Stimulated activated CD4-positive, alpha-beta T cell treated with anti-CD3 and anti-CD28 coated beads, Interleukin-1b, Interleukin-23, amount 100 ng/mL, for 24 hours (primary cell): ENCODE measurements around the gene RIN3.

Experiments
- DNase-seq, 4 experiments: peaks; one replicate each; pipeline ENCODE4 v3.0.0-alpha.2; 2020; ENCODE audit warnings: low read depth in 4 of 4, low spot score in 1 of 4

The RIN3 gene

DNA sequence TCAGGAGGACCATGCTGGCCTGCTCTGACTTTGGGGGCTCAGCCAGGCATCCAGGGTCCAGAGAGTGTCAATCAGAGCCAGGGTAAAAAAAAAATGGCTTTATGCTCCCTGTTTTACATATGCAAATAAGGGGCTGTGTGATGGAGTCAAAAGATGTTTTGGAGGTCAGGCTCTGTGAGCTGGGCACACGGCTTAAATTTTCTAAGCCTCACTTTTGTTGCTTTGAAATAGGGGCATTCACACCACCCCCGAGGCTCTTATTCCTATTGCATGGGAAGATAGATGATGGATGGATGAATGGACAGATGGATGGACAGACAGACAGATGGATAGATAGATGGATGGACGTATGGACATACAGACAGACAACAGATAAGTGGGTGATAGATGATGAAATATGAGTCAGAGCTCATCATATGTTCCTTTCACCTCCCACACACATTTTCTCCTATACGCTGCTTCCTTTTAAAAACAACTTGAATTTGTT is 42.7 kb downstream of the RIN3 start:
- DNase-seq: no peak

DNA sequence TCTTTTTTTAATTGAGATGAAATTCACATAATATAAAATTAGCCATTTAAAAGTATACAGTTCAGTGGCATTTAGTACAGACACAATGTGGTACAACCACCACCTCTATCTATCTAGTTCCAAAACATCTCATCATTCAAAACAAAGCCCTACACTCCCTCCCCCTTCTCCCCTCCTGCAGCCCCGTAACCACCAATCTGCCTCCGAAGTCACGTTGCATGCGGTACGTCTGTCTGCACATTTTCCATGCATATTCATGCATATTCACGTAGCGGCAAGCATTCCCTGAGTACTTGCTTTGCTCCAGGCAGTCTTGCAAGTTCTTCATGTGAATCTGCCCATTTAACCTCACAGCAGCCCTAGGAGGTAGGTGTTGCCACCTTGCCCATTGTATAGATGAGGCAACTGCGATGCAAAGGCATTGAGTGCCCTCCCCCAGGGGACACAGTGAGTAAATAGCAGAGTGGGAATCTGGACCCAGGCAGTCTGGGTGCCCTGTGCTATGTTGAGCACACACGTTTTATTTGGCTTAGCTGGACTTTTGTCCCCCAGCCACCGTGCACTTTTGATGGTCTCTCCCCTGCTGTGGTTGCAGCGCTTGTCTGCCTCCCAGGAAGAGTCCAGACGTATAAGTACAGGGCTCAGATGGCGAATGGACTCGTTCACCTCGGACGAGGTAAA is 43.4 kb downstream of the RIN3 start:
- no peak for DNase-seq

DNA sequence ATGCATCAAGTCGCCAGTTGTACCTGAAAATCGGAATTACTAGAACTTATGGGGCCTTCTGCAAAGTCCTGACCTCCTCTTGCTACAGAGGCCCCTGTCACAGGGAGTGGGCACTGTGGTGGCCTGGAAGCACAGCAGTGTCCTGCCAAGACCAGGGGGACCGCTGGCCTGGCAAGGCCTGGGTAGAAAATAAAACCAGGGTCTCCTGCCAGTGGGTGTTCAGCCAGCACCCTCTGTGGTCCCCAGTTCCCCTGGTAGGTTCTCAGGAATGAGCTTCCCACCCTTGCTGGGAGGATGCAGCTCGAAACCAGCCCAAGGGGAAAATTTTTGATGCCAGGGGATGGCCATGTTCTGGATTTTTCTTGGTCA is 43.9 kb downstream of the RIN3 start:
- no peak for DNase-seq

DNA sequence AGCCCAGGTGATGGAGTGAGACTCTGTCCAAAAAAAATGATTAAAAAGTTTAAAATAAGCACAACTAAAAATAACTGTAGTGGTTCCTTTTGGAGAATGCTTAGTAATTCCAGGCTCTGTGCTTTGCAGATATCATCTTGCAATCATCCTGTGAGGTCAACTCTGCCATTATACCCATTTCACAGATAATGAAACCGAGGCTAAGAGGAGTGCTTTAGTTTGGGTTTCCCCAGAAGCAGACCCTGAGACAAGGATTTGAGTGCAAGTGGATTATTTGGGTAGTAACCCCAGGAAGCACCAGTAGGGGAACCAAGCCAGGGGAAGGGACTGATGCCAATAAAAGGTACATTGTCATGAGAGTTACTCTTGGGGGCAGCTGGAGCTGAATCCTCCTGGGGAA is 44.7 kb downstream of the RIN3 start:
- DNase-seq: no peak

DNA sequence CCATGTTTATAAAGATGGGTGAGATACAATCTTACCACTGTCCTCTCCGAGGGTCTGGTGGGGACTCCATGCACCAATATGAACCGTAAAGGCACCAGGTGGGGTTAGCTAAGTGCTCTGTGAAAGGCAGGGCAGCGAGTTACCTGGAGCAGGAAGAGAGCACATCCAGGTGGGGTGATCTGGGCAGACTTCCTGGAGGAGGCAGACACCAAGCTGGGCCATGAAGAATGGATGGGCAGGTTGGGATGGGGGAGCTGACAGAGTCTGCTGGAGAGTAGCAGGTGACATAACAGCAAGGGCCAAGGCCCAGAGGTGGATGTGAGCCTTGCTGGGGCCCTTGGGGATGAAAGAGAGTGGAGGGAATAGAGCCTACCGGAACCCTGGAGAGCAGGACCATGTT is 45.9 kb downstream of the RIN3 start:
- no peak for DNase-seq

DNA sequence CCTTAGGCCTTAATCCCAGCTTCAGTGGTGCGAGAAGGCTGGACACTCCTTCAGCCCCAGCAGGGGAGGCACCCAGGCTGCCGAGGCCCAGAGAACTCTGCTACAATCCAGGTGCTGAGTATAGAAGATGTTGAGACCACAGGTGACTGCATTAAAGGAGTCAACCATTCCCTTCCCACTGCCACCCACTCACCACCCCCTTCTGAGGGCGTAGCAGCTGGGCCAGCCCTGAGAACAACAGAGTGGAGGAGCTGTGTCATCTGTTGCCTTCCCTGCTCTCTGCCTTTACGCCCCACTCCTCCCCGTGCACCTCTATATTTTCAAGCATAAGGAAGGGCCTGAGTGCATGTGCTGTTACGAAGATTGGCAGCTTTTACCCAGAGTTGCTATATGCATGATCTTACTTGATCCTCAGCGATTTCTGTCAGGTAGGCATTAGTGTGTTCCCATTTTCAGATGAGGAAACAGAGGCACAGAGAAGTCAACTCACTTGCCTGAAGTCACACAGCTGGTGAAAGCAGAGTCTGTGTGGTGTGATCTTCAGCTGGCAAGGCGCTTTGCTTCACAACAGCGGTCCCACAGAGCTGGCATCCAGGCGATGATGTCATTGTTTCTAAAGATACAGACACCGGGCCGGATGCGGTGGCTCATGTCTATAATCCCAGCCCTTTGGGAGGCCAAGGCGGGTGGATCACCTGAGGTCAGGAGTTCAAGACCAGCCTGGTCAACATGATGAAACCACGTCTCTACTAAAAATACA is 46.7 kb downstream of the RIN3 start:
- peak in 1 of 4 experiments; percentile 19 for DNase-seq

DNA sequence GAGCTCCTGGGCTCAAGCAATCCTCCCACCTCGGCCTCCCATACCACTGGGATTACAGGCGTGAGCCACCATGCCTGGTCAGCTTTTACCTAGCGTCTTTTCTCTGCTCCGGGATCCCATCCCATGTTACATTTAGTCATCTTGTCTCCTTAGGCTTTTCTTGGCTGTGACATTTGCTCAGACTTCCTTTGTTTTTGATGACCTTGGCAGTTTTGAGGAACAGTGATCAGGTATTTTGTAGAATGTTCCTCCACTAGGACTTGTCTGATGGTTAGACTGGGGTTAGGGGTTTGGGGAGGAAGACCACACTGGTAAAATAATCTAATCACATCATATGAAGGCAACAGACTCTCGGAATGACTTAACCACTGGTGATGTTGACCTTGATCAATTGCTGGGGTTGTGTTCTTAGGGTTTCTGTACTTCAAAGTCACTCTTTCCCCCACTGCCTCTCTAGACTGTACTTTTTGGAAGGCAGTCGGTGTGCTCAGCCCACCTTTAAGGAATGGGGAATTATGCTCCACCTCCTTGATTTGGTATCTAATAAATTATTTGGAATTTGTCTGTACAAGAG is 48.4 kb downstream of the RIN3 start:
- DNase-seq: no peak

DNA sequence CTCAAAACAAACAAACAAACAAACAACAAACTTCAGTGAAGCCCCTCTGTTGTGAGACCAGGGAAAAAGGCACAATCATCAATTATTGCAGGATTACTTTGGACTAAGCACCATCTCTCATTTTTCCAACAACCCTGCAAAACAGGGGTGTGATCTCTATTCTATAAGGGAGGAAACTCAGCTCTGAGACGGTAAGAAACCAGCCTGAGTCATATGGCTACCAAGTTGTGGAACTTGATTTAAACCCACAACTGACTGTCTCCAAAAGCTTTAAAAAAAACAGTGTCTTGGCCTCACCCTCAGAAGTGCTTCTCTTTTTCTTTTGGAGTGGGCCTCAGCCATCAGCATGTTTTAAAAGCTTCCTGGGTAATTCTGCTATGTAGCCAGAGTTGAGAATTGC is 49.8 kb downstream of the RIN3 start:
- DNase-seq: no peak

DNA sequence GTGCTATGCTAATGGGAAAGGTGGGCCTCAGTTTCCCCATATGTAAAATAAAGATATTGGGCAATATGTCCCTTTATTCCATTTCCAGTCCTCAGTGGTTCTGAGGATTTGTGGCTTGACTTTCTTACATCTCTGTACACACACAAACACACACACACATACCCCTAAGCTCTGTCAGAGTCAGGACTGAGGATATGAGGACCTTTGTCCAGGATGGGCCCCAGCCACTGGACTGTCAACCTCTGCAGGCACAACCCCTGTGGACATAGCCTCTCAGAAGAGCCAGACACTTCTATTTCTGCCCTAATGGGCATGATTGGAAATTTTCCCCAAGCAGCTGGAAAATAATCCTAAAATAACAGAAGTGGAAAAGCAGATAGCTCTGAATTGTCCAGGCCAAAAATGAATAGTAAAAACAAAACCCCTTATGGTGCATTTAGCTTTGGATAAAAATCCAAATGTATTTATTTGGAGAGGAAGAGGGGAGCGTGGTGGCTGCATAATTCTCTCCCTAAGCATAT is 50.2 kb downstream of the RIN3 start:
- no peak for DNase-seq

DNA sequence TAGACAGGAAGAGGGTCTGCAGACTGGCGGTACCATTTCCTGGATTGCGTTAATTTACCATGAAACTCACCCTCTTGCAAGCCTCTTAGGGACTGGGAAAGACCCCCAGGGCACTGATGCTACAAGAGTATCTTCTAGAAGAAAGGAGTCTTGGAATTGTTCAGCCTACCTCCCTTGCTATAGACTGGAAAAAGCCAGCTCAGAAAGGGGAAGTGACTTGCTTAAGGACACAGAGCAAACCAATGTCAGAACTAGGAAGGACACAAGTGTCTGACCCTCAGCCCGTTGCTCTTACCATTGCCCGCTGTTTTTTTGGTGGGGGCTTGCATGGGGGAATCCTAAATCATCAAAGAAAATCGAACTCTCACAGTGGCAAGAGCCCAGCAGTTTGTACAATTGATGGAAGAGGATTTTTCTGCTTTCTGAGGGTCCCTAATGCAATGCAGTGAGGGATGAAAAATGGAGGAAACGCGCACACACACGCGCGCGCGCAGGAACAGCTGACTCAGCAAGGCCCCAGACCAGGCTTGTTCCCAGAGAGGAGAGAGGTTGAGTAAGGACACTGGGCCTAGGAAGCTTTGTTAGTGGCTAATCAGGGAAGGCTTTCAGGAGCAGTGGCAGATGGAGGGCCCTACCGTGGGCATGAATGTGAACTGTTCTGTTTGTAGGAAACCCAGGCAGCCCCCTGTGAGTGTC is 50.9 kb downstream of the RIN3 start:
- no peak for DNase-seq

DNA sequence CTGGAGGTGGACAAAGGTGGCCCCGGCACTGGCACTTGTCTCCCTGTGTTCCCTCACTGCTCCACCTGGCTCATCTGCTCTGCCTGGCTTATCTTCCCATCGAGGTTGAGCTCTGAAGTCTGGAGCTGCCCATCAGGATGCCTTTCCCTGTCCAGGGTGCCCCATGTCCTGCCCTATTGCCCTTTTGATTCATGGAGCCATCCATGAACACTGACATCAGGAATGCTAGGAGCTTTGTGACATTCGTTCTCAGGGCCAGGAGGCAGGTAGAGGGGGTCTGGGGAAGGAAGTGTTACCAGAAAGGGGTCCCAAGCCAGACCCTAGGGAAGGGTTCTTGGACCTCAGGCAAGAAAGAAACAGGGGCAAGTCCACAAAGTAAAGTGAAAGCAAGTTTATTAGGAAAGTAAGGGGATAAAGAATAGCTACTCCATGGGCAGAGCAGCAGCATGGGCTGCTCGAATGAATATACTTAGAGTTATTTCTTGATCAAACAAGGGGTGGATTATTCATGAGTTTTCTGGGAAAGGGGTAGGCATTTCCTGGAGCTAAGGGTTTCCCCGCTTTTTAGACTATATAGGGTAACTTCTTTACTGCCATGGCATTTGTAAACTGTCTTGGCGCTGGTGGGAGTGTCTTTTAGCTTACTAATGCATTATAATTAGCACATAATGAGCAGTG is 51.6 kb downstream of the RIN3 start:
- DNase-seq: no peak

DNA sequence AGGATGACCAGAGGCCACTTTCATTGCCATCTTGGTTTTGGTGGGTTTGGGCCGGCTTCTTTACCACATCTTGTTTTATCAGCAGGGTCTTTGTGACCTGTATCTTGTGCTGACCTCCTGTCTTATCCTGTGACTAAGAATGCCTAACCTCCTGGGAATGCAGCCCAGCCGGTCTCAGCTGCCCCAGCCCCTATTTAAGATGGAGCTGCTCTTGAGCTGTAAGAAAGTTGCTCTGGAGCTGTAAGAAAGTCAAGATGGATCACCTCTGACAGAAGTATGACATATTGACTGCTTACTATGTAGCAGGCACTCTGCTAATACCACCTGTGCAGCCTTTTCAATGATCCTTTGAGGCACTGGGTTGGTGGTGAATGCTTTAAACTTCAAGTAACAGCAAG is 52.1 kb downstream of the RIN3 start:
- DNase-seq: no peak

DNA sequence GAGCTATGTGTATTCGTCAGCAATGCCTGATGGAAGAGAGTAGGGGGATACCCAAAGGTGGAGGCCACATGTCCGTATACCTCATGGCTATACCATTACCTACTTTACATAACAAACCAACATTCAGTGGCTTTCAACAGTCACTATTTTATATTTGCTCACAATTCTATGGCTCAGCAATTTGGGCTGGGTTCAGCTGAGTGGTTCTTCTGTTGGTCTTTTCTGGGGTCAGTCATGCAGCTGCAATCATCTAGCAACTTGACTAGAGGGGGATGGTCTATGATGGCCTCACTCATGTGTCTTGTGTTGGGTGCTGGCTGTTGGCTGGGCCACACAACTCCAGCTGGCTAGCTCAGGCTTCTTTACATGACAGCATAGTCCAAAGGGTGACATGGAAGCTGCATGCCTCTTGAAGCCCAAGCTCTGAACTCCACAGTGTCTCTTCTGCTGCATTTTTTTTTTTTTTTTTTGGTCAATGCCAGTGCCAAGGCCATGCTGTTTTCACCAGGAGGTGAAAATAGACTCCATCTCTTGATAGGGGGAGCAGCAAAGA is 53.7 kb downstream of the RIN3 start:
- no peak for DNase-seq

DNA sequence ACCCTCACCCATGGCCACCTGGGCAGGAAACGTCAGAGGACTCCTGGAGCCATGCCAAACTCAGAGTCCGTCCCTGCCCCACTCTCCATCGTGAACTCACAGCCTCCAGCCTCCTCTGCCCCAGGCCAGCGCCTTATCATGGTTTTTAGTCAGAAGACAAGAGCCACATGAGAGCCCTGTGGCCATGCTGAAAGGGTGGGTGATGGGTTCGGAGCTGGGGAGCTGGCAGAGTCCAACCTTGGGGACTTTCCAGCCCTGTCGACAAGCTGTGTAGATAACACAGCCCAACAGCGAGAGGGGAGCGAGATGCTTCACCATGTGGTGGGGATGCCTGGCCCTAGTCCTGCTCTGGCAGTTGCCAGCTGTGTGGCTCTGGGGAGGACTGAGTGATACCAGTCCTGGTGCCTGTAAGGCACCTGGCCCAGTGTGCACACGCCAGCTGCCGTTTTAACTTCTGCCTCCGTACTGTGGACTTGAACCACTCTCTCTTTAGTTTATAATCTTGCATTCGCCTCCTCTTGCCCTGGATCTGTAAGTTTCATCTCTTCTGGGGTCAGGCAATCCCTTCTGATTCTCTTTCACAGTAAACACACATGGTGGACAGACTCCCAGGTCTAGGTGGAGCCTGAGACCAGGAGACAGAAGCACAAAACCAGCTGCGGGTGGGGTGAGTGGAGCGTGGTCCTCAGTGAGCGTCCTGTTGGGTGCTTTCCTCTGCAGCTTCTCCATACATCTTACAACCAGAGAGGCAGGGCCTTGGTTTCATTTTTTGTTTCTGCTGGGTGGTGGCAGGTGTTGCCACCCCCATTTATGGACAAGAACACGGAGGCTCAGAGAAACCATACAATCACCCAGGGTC is 55.3 kb downstream of the RIN3 start:
- no peak for DNase-seq

DNA sequence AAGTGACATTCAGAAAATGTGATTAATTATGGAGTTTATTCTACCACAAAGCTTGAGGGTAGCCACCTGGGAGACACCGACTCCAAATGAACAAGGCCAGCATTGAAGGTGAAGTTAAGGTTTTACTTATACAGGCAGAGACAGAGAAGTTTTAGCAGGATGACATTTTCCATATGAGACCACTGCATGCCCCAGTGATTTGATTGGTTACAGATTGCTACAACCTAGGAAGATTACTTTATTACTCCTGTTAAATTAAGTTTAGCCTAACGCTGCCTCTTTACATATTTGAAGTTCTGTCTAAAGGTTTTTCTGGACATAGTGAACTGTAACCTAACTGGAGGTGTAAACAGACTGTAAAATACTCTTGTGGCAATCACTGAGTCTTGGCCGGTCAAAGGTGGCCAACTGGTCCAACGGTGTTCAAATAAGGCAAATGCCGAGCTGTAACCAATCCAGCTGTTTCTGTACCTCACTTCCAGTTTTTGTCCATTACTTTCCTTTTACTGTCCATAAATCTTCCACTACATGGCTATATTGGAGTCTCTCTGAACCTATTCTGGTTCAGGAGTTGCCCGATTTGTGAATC is 57.2 kb downstream of the RIN3 start:
- no peak for DNase-seq

DNA sequence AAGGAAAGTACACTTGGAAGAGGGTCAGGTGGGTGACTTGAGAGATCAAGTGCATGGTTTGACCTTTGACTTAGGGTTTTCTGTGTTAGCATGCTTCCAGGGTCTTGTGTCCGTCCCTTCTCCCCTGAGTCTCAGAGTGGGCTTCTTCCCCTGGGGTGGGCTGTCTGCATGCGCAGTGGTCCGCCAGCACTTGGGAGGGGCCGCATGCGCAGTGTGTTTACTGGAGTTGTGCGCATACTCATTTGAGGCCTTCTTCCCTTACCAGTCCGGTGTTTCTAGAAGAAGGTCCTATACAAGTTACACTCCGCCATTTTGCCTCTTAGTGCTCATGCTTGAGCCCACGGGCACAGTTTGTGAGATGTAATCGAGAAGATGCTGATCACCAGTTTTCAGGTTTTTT is 58.5 kb downstream of the RIN3 start:
- no peak for DNase-seq

DNA sequence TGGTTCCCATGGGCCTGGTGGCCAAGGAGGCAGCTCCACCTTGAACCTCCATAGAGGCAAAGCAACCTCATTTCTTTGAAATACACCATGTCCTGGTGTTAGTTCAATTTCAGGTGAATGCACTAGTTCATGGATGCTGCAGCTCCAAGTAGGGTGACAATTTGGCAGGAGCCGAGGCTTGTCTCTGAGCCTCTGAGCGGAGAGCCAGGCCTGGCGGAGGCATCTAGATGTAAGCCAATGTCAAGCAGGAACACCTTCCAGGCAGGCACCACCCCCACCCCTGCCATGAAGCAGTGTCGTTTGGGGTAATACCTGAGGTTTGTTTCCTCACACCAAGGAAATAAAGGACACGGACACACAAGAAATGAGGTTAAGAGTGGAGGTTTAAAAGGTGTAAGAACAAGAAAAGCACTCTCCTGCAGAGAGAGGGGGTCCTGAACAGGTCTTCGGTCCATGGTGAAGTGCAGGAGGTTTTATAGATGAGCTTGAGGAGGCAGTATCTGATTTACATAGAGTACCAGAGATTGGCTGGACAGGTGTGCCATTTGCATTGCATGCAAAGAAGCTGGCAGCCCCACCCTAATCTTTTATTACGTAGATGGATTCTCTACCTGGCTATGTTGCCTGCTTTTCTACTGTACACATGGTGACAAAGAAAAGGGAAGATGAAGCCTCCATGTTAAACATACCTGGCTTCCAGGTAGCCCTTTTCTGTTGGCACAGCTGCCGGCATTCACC is 60.3 kb downstream of the RIN3 start:
- no peak for DNase-seq

DNA sequence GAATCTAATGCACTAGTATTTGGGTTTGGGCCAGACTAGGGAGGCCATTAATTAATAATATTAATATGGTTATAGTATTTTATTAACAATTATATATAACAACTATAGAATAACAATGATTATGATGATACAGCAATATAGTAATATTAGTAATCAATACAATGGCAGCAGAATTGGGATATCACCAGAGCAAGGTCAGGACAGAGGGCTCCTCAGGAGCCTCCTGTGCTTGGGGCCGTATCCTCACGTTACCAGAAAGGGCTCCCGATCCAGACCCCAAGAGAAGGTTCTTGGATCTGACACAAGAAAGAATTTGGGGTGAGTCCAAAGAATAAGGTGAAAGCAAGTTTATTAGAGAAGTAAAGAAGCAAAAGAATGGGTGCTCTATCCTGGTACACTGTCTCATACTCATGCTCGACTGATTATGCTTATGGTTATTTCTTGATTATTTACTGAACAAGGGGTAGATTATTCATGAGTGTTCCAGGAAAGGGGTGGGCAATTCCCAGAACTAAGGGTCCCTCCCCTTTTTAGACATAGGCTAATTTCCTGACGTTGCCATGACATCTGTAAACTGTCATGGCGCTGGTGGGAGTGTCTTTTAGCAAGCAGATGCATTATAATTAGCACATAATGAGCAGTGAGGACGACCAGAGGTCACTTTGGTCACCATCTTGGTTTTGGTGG is 61.6 kb downstream of the RIN3 start:
- DNase-seq: no peak
